ENCODE results near the gene VSNL1. TPM values are rescaled to one million over a fixed set of nuclear protein-coding genes. Genes with fewer than 3 reads are reported as not detected.

Gene VSNL1
- total RNA-seq, 4 donors from 2014 or later = 0.65 TPM; not detected in 3

DNA sequence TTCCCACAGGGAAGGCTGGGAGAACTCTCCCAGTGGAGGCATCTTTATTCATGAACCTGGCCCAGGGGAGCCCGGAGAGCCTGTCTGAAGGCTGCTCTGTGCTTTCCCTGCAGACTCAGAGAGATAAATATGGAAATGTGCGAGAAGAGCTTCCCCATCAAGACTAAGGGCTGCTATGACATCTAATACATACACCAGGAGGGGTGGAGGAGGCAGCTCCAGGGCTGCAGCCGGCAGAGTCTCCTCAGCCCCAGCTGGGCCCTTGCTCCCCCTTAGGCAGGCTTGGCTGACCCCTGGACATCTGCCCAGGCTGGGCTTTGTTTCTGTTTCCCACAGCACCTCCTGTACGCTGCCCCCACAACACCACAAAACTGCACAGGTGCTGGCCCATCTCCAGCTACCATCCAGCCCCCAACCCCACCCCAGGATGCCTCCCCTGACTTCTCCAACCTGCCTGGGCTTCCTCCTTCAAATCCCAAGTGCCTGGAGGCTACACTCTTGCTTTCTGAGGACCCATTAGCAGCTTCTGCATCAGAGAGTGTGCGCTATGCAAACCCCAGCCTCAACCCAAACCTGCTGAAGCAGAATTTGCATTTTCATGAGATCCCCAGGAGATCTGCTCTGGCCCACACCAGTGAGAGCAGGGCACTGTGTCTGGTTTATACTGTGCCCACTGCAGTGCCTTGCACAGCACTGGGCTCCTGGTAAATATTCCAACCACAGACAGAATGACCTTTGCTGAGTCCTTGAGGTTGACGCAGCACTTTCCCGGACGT is 96.8 kb downstream of the VSNL1 start:
- TF ChIP-seq CTCF (IDR thresholded peaks at IDR 0.05) = no peak

GRCh38 chr2:17638196-17638743 is 97.8 kb downstream of the VSNL1 start:
- DNase-seq (ENCODE audit: low spot score) (no peak), ATAC-seq (ENCODE audit: low FRiP score) (no peak)
- no peak for TF ChIP-seq CTCF (IDR thresholded peaks at IDR 0.05)

More for the DNA sequence above, 96.8 kb downstream of the VSNL1 start:
- ATAC-seq (ENCODE audit: low FRiP score) (no peak), DNase-seq (ENCODE audit: low spot score) (no peak)

DNA sequence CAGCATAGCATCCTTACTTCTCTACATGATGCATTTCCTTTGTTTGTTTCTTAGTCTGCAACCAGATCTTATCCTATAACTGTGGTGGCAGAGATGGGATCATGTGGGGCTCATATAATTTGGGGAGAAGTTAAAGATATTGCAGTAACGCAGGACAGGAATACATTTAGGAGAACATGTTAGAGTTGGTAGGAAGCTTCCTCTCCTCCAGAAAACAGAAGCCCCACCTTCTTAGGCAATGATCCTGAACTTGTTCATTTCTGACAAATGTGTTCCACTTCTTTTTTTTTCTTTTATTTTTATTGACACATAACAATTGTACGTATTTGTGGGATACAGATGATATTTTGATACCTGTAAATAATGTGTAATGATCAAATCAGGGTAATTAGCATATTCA is 99.9 kb downstream of the VSNL1 start:
- DNase-seq (ENCODE audit: low spot score) = no peak
- ATAC-seq (ENCODE audit: low FRiP score) = no peak
- no peak for TF ChIP-seq CTCF (IDR thresholded peaks at IDR 0.05)

DNA sequence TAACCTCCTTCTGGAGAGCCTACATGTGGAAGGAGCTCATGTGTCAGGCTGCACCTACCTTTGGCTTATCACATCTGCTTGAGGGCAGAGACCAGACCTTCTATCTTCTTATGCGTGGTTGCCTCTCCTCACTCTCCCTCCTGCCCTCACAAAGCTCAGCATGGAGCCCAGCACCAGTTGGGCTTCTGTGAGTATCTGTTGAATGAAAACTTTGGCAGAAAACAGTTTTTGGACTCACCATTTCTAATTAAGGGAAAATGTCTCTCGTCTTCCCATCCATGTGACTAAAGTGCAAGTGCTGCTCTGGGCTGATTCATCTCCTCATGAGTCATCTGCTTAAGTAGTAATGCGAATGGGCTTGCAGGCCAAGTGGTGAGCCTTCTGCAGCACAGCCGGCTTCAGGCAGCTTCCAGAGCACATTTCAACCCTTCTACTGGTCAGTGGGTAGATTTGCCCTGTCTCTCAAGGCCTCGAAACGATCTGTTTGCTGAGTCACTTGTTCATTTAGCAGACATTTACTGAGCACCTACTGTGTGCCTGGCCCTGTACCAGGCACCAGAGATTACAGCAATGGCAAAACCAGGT is 102.6 kb downstream of the VSNL1 start:
- no peak for TF ChIP-seq CTCF (IDR thresholded peaks at IDR 0.05)
- DNase-seq (ENCODE audit: low spot score) (peak; percentile 27), ATAC-seq (ENCODE audit: low FRiP score) (peak; percentile 92)

DNA sequence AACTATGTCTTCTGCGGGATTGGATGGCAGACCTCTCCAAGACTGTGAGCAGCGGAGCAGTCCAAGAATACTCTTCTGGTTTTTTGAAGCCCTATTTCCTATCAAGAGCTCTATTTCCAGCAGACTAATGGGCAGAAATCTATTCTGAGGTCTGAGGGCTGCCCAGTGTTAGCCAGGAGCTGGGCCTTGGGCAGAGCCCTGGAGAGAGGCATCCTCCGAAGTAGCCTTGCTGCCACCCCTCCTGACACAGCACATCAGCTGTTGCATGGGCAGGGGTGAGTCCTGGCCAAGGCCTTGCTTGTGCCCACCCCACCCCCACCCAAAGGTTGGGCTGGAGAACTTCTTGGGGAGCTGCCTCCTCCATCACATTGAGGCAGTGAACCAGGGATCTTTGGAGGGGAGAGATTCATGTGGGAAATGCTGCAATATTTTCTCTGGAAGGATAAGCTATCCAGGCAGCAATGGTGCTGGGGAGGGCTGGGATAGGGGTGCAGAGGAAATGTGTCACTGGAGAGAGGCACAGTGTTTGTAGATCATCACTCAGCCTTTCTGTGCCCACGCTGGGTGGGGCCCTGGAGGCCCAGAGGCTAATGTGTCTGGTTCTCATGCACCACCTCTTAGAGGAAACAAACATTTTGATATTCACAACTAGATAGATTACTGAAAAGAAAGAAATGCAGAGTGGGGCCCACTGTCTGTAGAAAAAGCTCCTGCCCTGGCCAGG is 104.7 kb downstream of the VSNL1 start:
- ATAC-seq (ENCODE audit: low FRiP score) = no peak
- no peak for DNase-seq (ENCODE audit: low spot score)
- no peak for TF ChIP-seq CTCF (IDR thresholded peaks at IDR 0.05)

GRCh38 chr2:17646081-17646554 is 105.6 kb downstream of the VSNL1 start:
- peak in 1 of 3 donors; percentile 64 for TF ChIP-seq CTCF (IDR thresholded peaks at IDR 0.05)
- DNase-seq (ENCODE audit: low spot score) (no peak), ATAC-seq (ENCODE audit: low FRiP score) (peak; percentile 69)
